Skin of body (tissue), 2 donors: ENCODE data around the gene WDR44. TPM values are rescaled to one million over a fixed set of nuclear protein-coding genes. Genes with fewer than 3 reads are reported as not detected.
"Not testable (repeated sequence)": the region's sequence is repeated elsewhere in the genome, so short reads cannot be mapped to it uniquely, and the experiment has no call there.

Source experiments
- DNase-seq: peaks from one replicate; lab custom pipeline; 2025; lab: John Stamatoyannopoulos, UW
- total RNA-seq: library from RNA; depleted of rRNA; stranded (reverse); fragments of >200 nt; gene quantifications from one replicate; pipeline ENCODE4 v1.2.3, GENCODE V29; 2014

The WDR44 gene, protein sequence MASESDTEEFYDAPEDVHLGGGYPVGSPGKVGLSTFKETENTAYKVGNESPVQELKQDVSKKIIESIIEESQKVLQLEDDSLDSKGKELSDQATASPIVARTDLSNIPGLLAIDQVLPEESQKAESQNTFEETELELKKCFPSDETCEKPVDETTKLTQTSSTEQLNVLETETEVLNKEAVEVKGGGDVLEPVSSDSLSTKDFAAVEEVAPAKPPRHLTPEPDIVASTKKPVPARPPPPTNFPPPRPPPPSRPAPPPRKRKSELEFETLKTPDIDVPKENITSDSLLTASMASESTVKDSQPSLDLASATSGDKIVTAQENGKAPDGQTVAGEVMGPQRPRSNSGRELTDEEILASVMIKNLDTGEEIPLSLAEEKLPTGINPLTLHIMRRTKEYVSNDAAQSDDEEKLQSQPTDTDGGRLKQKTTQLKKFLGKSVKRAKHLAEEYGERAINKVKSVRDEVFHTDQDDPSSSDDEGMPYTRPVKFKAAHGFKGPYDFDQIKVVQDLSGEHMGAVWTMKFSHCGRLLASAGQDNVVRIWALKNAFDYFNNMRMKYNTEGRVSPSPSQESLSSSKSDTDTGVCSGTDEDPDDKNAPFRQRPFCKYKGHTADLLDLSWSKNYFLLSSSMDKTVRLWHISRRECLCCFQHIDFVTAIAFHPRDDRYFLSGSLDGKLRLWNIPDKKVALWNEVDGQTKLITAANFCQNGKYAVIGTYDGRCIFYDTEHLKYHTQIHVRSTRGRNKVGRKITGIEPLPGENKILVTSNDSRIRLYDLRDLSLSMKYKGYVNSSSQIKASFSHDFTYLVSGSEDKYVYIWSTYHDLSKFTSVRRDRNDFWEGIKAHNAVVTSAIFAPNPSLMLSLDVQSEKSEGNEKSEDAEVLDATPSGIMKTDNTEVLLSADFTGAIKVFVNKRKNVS
- 14.0 TPM for total RNA-seq

DNA sequence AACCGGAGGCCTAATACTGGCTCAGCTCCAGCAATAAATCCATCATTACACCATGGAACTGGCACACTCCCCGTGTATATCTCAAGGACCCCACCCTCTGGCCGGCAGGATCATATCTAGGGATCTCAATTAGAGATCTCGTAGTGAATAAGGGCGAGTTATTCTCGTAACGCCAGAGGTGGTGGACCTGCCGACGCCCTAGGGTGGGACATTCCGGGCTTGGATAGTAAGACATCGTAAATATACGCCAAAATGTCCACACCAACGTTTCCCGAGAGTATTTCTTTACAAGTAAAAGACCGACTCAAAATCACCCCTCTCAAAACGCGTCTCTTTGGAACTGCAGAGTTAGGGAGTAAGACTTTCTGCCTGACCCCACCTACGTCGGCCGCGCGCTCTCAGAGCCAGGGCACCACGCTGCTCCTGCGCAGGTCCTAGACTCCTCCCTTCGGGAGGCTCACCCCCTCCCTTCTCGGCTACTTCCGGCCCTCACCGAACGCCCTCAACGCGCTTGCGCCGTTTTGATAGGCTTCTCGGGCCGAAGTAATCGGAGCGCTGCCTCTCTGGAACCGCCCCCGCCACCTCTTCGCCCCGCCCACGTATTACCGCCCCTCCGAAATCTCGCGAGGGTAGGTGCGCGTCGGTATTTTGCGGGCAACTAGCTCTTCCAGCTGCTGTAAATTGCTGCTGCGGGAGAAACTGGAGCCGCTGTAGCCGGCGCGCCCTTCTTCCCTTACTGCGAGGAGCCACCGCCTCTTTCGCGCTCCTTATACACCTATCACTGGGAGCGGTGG is at the start of gene WDR44:
Gene WDR44 (plus strand): TSS at position 643 of the 794 bp plus-strand sequence. CDS start 398 bp downstream, outside the sequence.
- peak; percentile 90 for DNase-seq

- not testable (repeated sequence) for DNase-seq
Measured at GRCh38 chrX:118305827-118306226, 40.1 kb upstream of the WDR44 start.

- no peak for DNase-seq
Measured at GRCh38 chrX:118315529-118315928, 30.4 kb upstream of the WDR44 start.

DNA sequence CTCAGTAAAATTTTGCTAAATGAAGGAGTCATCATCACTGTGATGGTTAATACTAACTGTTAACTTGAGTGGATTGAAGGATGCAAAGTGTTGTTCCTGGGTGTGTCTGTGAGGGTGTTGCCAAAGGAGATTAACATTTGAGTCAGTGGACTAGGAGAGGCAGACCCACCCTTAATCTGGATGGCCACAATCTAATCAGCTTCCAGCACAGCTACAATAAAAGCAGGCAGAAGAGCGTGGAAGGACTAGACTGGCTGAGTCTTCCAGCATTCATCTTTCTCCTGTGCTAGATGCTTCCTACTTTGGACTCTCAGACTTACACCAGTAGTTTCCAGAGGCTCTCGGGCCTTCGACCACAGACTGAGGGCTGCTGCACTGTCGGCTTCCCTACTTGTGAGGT is 21.3 kb upstream of the WDR44 start:
- DNase-seq, result no peak

- DNase-seq, result no peak
Measured at GRCh38 chrX:118325453-118325852, 20.5 kb upstream of the WDR44 start.

DNA sequence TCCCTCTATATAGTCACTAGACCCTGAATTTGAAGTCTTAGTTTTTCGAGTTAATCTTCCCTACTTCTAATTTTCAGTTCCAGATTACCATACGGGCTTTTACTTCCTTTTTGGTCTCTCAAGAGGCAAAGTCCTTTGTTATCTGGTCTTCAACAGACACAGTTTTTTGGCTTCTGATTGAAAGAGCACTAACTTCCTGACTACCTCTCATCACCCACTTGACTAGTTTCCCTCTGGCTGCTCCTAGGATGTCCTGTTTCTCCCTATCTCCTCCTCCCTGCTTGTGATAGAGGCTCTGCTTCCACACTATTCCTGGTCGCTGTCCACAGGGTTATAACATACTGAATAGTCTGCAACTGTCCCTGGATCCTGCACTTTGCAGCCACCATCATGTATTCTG is 16.7 kb upstream of the WDR44 start:
- no peak for DNase-seq

GRCh38 chrX:118337687-118338086 is 8.2 kb upstream of the WDR44 start:
- DNase-seq, result no peak

- no peak for DNase-seq
Measured at GRCh38 chrX:118338930-118339329, 7.0 kb upstream of the WDR44 start.

DNA sequence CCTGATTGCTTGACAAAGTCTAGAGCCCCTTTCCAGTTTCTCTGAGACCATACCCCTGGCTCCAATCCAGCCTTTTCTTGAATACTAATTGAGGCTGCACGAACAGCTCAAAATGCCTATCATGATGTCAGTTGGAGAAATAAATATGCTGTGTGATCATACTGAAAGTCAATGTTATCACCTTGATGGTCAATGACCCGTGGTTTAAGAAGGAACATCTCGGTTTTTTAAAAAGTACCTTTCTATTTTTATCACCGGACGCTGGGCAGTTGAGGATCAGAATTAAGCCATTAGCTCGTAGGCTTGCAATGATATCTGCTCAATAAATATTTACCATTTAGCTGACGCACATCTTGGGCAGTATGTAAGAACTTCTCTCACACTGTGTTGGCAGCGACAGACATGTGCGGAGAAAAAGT is 852 bp upstream of the WDR44 start:
- no peak for DNase-seq

DNA sequence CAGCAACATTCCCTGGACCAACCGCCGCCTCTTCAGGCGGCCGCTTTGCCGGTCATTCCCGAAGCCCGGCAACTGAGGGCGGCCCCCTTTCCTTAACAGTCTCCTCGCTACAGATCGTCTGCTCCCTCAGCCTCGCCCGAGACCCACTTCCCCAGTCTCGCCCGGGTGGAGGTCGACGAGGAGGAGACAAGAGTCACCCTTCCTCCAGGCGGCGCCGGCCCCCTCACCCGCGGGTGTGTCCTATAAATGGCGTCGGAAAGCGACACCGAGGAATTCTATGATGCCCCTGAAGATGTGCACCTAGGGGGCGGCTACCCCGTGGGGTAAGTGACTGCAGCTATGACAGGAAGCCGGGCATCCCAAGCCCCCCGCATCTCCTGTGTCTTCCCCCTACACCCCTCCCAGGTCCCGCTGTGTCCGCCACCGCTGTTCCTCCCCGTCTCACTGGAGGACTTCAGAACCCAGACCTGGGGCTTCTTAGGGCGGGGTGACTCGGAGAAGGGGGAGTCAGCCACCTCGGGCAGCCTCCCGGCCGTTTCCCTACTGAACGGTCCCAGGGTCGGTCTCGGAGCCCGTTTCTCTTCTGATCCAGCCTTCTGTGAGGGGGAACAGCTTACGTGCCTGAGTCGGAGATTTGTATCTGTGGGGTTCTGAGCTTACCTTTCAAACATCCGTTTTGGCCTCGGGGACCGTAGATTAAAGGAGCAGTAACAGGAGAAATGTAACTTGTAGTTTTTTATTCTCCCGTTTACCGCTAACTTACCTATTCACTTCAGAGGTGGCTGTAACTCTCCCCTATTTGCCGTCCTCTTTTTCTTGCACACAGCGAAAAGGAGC is 570 bp downstream of the WDR44 start:
- peak; percentile 5 for DNase-seq

GRCh38 chrX:118347131-118347530 is 1.2 kb downstream of the WDR44 start:
- no peak for DNase-seq

DNA sequence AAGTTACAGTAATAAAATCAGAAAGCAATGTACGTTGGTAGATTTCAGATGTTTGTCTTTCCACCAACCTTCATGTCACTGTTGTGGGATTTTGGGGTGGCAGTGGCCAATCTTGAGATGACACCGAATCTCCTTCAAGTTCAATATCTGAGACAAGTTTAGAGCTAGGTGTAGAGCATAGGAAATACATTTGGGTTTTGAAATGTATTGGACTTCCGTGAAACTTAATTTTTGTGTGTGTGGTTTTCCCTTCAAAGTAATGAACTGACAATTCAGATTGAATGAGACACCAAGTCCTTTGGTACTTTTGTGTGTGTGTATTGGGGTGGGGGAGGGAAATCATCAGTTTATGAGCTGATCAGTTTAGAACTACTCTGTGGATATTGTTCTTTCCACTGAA is 1.8 kb downstream of the WDR44 start:
- DNase-seq, result no peak

DNA sequence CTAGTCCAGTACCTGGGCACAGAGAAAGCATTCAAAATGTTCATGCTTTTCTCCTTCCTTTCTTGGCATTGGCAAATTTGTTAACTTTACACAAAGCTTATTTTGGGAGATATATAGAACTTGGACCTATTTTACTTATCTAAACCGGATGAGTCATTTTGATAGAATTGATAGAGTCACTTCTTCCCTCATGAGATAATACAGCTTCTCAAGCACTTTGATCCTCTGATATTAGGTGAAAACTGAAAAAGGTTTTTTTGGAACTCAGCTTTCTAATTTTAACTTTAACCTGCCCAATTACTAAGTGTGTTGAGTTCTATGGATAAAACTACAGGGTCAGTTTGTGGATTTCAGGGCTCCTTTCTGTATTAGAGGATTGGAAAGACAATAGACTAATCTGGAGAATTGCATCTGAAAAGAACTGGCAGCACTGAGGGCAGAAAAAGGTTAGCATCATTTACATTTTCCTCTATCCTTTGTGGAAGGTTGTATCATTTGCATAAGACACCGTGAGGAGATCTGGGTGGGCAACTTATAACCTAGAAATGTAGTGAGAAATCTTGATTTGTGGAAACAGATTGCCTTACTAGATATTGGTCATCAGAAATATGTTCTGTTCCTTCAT is 2.4 kb downstream of the WDR44 start:
- no peak for DNase-seq

GRCh38 chrX:118349188-118349587 is 3.3 kb downstream of the WDR44 start:
- DNase-seq, result no peak

DNA sequence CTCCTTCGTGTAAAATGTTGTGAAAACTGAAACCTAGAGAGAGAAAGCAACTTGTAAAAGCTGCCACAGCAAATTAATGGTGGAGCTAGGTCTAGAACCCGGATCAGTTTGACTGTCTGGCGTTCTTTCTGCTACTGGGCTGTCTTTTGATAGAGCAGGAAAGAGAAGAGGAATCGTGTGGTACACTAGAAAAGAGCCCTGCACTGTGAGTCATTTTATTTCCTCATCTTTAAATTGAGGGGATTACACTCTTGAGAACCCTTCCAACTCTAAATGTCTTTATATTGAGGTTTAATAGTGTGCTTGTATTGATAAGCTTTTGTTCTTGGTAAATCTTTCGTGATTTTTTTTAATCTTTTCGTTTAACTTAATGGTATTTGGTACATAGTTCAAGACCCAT is 4.3 kb downstream of the WDR44 start:
- DNase-seq, result no peak

DNA sequence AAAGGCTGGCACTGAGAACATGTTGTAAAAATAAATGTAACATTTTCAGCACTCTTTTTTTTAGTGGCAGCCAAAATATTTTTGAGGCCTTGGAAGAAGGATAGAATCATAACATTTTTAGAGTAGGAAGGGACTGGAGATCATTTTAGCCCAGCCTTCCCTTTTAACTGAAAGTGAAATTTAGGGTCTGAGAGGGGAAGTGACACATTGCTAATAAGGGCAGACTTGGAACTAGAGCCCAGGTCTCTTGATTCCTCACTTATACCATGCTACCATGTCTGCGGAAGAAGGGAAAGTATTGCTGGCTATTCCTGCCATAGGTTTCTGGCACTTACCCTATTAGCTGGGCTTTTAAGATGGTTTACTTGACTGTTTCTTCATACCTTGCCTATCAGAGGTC is 4.8 kb downstream of the WDR44 start:
- DNase-seq, result no peak

DNA sequence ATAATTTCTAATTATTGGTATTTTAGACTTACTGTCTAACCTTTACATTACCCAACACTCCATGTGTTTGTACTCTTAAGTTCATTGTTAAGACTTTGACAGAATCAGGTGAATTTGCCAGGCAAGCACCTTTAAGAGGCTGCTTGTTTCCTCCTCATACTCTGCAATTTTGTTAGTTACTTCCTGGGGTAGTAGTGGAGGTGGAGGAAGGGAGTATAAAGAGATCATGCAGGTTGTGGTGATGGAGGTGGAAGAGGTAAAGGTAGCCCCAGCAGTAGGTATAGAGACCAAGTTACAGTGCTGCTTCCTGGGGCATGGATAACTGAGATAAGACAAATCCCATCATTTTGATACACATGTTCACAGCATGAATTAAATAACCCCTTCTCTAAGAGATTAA is 6.7 kb downstream of the WDR44 start:
- DNase-seq, result no peak

- DNase-seq, result no peak
Measured at GRCh38 chrX:118353081-118353850, 7.4 kb downstream of the WDR44 start.

DNA sequence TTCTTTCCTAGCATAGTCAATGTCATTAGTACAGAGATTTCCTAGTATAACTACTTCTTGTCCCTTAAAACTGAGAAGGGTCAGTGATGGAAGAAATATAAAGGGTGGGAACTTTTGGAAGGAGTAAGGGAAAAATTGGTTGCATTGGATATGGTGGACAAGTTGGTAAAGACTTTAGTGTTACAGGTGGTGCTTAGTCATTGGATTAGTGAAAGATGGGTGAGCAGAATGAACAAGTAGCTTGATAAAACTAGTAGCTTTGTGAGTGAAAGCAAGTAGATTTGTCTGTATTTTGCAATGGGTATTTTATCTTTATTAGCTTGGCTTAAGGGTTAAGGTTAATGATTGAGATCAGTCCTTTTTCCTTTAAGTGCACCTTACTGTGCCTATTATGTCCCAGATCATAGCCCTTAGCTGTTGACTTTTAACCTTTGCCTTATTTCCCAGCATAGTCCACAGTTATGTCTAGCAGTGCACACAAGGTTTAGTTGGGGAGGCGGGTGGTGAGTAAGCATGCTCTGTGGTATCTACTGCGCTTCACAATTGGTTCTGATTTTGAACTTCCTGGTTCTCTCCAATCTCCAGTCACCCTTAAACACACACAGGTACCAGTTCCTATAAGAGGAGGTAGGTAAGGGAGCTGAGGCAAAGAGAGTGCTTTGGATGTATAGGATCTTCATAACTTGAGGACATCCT is 9.5 kb downstream of the WDR44 start:
- DNase-seq, result no peak
